Ishikawa (cell line): ENCODE results near the gene COA1.

Experiments used
- CREB1 ChIP-seq: IDR thresholded peaks from 2 replicates; pipeline ENCODE4 v1.6.1; 2012; ENCODE audit warnings: low read depth
- EGR1 ChIP-seq: IDR thresholded peaks from 2 replicates; pipeline ENCODE4 v1.6.1; 2012
- FOXM1 ChIP-seq: IDR thresholded peaks from 2 replicates; pipeline ENCODE4 v1.6.1; 2012; ENCODE audit warnings: low read depth, borderline replicate concordance
- MAX ChIP-seq: IDR thresholded peaks from 2 replicates; pipeline ENCODE4 v1.6.1; 2012
- NFIC ChIP-seq: IDR thresholded peaks from 2 replicates; pipeline ENCODE4 v1.6.1; 2012
- RAD21 ChIP-seq: IDR thresholded peaks from 2 replicates; pipeline ENCODE4 v1.6.1; 2012; ENCODE audit warnings: low read depth
- REST ChIP-seq: IDR thresholded peaks from 2 replicates; pipeline ENCODE4 v1.6.1; 2012; ENCODE audit warnings: low read depth, mild to moderate bottlenecking
- TAF1 ChIP-seq: IDR thresholded peaks from 2 replicates; pipeline ENCODE4 v1.6.1; 2012; ENCODE audit warnings: low read depth, mild to moderate bottlenecking
- TEAD4 ChIP-seq: IDR thresholded peaks from 2 replicates; pipeline ENCODE4 v1.6.1; 2012
- USF1 ChIP-seq: IDR thresholded peaks from 2 replicates; pipeline ENCODE4 v1.6.1; 2012

GRCh38 chr7:43747328-43748105 is 18.2 kb upstream of the COA1 start:
- TF ChIP-seq NFIC (no peak), TAF1 (no peak), TEAD4 (no peak), USF1 (no peak), EGR1 (no peak), MAX (no peak), RAD21 (no peak), CREB1 (no peak), REST (no peak), FOXM1 (no peak)
